ENCODE data around the gene MBP.

DNA sequence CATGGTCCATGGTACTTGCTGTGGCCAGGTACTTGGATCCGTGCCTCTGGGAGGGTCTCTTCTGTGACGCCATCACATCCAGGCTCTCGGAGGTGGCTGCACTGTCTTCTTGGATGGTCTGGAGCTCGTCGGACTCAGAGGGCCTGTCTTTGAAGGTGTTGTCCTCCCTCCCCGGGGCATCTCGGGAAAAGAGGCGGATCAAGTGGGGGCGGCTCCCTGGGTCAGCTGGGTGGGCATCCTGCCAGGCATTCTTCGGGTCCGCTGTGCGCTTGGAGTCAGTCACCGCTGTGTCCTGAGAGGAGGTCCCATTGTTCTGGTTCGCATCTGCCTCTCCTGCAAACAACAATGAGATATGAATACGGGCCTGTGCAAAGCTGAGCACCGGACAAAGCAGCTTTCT is 115.6 kb downstream of the MBP start:
- TF ChIP-seq, protein P1, sequence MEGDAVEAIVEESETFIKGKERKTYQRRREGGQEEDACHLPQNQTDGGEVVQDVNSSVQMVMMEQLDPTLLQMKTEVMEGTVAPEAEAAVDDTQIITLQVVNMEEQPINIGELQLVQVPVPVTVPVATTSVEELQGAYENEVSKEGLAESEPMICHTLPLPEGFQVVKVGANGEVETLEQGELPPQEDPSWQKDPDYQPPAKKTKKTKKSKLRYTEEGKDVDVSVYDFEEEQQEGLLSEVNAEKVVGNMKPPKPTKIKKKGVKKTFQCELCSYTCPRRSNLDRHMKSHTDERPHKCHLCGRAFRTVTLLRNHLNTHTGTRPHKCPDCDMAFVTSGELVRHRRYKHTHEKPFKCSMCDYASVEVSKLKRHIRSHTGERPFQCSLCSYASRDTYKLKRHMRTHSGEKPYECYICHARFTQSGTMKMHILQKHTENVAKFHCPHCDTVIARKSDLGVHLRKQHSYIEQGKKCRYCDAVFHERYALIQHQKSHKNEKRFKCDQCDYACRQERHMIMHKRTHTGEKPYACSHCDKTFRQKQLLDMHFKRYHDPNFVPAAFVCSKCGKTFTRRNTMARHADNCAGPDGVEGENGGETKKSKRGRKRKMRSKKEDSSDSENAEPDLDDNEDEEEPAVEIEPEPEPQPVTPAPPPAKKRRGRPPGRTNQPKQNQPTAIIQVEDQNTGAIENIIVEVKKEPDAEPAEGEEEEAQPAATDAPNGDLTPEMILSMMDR (conservative IDR thresholded peaks at IDR 0.05 in 1 of 2, IDR thresholded peaks at IDR 0.05 in 1 of 2; ENCODE audit: low read depth in 1 of 2, low read length in 2 of 2), result no peak
- TF ChIP-seq EZH2 (IDR thresholded peaks at IDR 0.05; ENCODE audit: low read length, missing control alignments), result no peak
